Lower leg skin (tissue), 3 donors: ENCODE results near the gene PRKCQ.

Source experiments
- CTCF ChIP-seq, 3 donors: fragments of 450-650 bp; IDR thresholded peaks; one replicate each; pipeline ENCODE4 v1.5.1; 2016; ENCODE audit warnings: antibody characterized with exemption in 3 of 3, mild to moderate bottlenecking in 3 of 3, moderate library complexity in 2 of 3
- POLR2A ChIP-seq, 2 donors: fragments of 450-650 bp; IDR thresholded peaks; one replicate each; pipeline ENCODE4 v1.6.1; 2016 to 2017; ENCODE audit warnings: antibody characterized with exemption in 2 of 2, mild to moderate bottlenecking in 1 of 2, moderate library complexity in 1 of 2

- TF ChIP-seq CTCF (IDR thresholded peaks at IDR 0.05) (no peak), POLR2A (IDR thresholded peaks at IDR 0.05) (no peak)
These were observed 183.4 kb downstream of the PRKCQ start for GRCh38 chr10:6396652-6397051.
